Skeletal muscle tissue (tissue), 4 donors: ENCODE results near the gene CFAP46. TPM values are rescaled to one million over a fixed set of nuclear protein-coding genes. Genes with fewer than 3 reads are reported as not detected.

ENCODE experiments used
- H3K27ac ChIP-seq: one replicate; pipeline ENCODE4 v1.7.0; 2013; ENCODE audit warnings: mild to moderate bottlenecking, low read depth, low read length, inconsistent platforms
- H3K27me3 ChIP-seq, 3 donors: one replicate each; pipeline ENCODE4 v1.7.0; 2013; ENCODE audit warnings: low read length in 3 of 3; ENCODE audit not compliant: control insufficient read depth in 3 of 3, insufficient read depth in 3 of 3
- H3K36me3 ChIP-seq, 3 donors: one replicate each; pipeline ENCODE4 v1.7.0; 2013; ENCODE audit warnings: low read length in 3 of 3; ENCODE audit not compliant: control insufficient read depth in 3 of 3, insufficient read depth in 3 of 3
- H3K4me1 ChIP-seq, 3 donors: one replicate each; pipeline ENCODE4 v1.7.0; 2013; ENCODE audit warnings: low read length in 3 of 3, mild to moderate bottlenecking in 3 of 3; ENCODE audit not compliant: control insufficient read depth in 3 of 3, insufficient read depth in 3 of 3
- H3K4me3 ChIP-seq, 3 donors: one replicate each; pipeline ENCODE4 v1.7.0; 2013; ENCODE audit warnings: low read length in 3 of 3
- H3K9ac ChIP-seq, 3 donors: one replicate each; pipeline ENCODE4 v1.7.0; 2013; ENCODE audit warnings: low read length in 3 of 3, mild to moderate bottlenecking in 3 of 3, moderate library complexity in 2 of 3, low read depth in 1 of 3
- H3K9me3 ChIP-seq, 3 donors: one replicate each; pipeline ENCODE4 v1.7.0; 2013; ENCODE audit warnings: low read length in 3 of 3; ENCODE audit not compliant: control insufficient read depth in 3 of 3
- total RNA-seq: library from RNA; depleted of rRNA; stranded (reverse); fragments of >200 nt; gene quantifications from one replicate; pipeline ENCODE4 v1.2.3, GENCODE V29; 2014
- donor health status: Osteomylitis.

CFAP46 gene
- total RNA-seq, 1 donor from 2014 or later: not detected

GRCh38 chr10:132979491-132980425, 37.4 kb upstream of the CFAP46 start:
- Histone ChIP-seq H3K27ac (no peak overlapping the region), H3K4me1 (no peaks in the 10 kb centered on the region), H3K4me3 (no peak overlapping the region), H3K9me3 (no peaks in the 10 kb centered on the region), H3K36me3 (no peaks in the 10 kb centered on the region), H3K27me3 (peaks cover 48 to 73% (median 66%) of the 10 kb centered on the region in 3 donors), H3K9ac (no peak overlapping the region)

GRCh38 chr10:132978542-132978941, 36.2 kb upstream of the CFAP46 start:
- Histone ChIP-seq H3K9ac (no peak overlapping the region), H3K27me3 (peaks cover 46 to 73% (median 70%) of the 10 kb centered on the region in 3 donors), H3K36me3 (no peaks in the 10 kb centered on the region), H3K4me3 (no peak overlapping the region), H3K27ac (no peak overlapping the region), H3K4me1 (no peaks in the 10 kb centered on the region), H3K9me3 (no peaks in the 10 kb centered on the region)

GRCh38 chr10:132977807-132978206, 35.4 kb upstream of the CFAP46 start:
- Histone ChIP-seq H3K4me1 (no peaks in the 10 kb centered on the region), H3K9me3 (no peaks in the 10 kb centered on the region), H3K9ac (no peak overlapping the region), H3K27me3 (peaks cover 49 to 79% (median 75%) of the 10 kb centered on the region in 3 donors), H3K4me3 (no peak overlapping the region), H3K27ac (no peak overlapping the region), H3K36me3 (no peaks in the 10 kb centered on the region)

GRCh38 chr10:132977076-132977475, 34.7 kb upstream of the CFAP46 start:
- Histone ChIP-seq H3K9ac (no peak overlapping the region), H3K27me3 (peaks cover 53 to 81% (median 76%) of the 10 kb centered on the region in 3 donors), H3K4me3 (no peak overlapping the region), H3K9me3 (no peaks in the 10 kb centered on the region), H3K27ac (no peak overlapping the region), H3K4me1 (no peaks in the 10 kb centered on the region), H3K36me3 (no peaks in the 10 kb centered on the region)

- H3K9me3 ChIP-seq: no peaks in the 10 kb centered on the region
- H3K4me3 ChIP-seq: no peak overlapping the region
- H3K9ac ChIP-seq: no peak overlapping the region
- H3K36me3 ChIP-seq: no peaks in the 10 kb centered on the region
- peaks cover 63 to 88% (median 78%) of the 10 kb centered on the region in 3 donors for H3K27me3 ChIP-seq
- H3K27ac ChIP-seq: no peak overlapping the region
- H3K4me1 ChIP-seq: no peaks in the 10 kb centered on the region
These were observed 33.7 kb upstream of the CFAP46 start for GRCh38 chr10:132975831-132976682.

- no peak overlapping the region for H3K9ac ChIP-seq
- H3K27me3 ChIP-seq: peaks cover 68 to 90% (median 85%) of the 10 kb centered on the region in 3 donors
- no peak overlapping the region for H3K27ac ChIP-seq
- no peak overlapping the region for H3K4me3 ChIP-seq
- peaks cover 0 to 5% (median 0%) of the 10 kb centered on the region in 3 donors for H3K9me3 ChIP-seq
- H3K36me3 ChIP-seq: no peaks in the 10 kb centered on the region
- no peaks in the 10 kb centered on the region for H3K4me1 ChIP-seq
These were observed 32.8 kb upstream of the CFAP46 start for GRCh38 chr10:132974886-132975830.

- Histone ChIP-seq H3K4me3 (no peak overlapping the region), H3K9ac (no peak overlapping the region), H3K4me1 (no peaks in the 10 kb centered on the region), H3K36me3 (no peaks in the 10 kb centered on the region), H3K9me3 (peaks cover 0 to 5% (median 0%) of the 10 kb centered on the region in 3 donors), H3K27ac (no peak overlapping the region), H3K27me3 (peaks cover 61 to 82% (median 77%) of the 10 kb centered on the region in 3 donors)
These were observed 32.0 kb upstream of the CFAP46 start for GRCh38 chr10:132974249-132974796.

GRCh38 chr10:132973903-132974241, 31.5 kb upstream of the CFAP46 start:
- Histone ChIP-seq H3K9ac (no peak overlapping the region), H3K4me3 (no peak overlapping the region), H3K9me3 (peaks cover 0 to 5% (median under 1%) of the 10 kb centered on the region in 3 donors), H3K4me1 (no peaks in the 10 kb centered on the region), H3K36me3 (no peaks in the 10 kb centered on the region), H3K27ac (no peak overlapping the region), H3K27me3 (peaks cover 56 to 82% (median 74%) of the 10 kb centered on the region in 3 donors)
